Lung (tissue), 12 donors: ENCODE measurements around the gene CDK14. TPM values are rescaled to one million over a fixed set of nuclear protein-coding genes. Genes with fewer than 3 reads are reported as not detected.

Source experiments
- ATAC-seq: fragments of 200-7000 bp; cut with Tn5 transposase; one replicate; pipeline ENCODE4 v1.9.1; 2020; ENCODE audit warnings: moderate number of reproducible peaks; ENCODE audit not compliant: insufficient read depth, low FRiP score
- DNase-seq, 3 donors: peaks; one replicate each; pipeline ENCODE4 v3.0.0-alpha.2; 2013 to 2017
- H3K27ac ChIP-seq, 2 donors: one replicate each; pipeline ENCODE4 v1.5.1; 2013; ENCODE audit warnings: mild to moderate bottlenecking in 2 of 2, moderate library complexity in 2 of 2, control low read depth in 1 of 2, inconsistent platforms in 1 of 2, low read depth in 1 of 2, low read length in 1 of 2
- H3K27me3 ChIP-seq, 3 donors: one replicate each; pipeline ENCODE4 v1.5.1; 2013; ENCODE audit warnings: low read length in 2 of 3; ENCODE audit not compliant: control insufficient read depth in 3 of 3, insufficient read depth in 3 of 3
- H3K36me3 ChIP-seq, 4 donors: one replicate each; pipeline ENCODE4 v1.5.1; 2013; ENCODE audit warnings: low read length in 4 of 4, mild to moderate bottlenecking in 1 of 4, moderate library complexity in 1 of 4; ENCODE audit not compliant: control insufficient read depth in 4 of 4, insufficient read depth in 4 of 4
- H3K4me1 ChIP-seq, 5 donors: one replicate each; pipeline ENCODE4 v1.5.1; 2013; ENCODE audit warnings: low read length in 5 of 5, mild to moderate bottlenecking in 2 of 5, moderate library complexity in 1 of 5; ENCODE audit not compliant: control insufficient read depth in 5 of 5, insufficient read depth in 5 of 5
- H3K4me3 ChIP-seq: one replicate; pipeline ENCODE4 v1.5.1; 2013; ENCODE audit warnings: mild to moderate bottlenecking, control low read depth, moderate library complexity
- H3K9ac ChIP-seq, 2 donors: one replicate each; pipeline ENCODE4 v1.5.1; 2013; ENCODE audit warnings: low read length in 2 of 2, control low read depth in 1 of 2; ENCODE audit not compliant: insufficient read depth in 1 of 2
- H3K9me3 ChIP-seq, 4 donors: one replicate each; pipeline ENCODE4 v1.5.1; 2013; ENCODE audit warnings: low read length in 3 of 4, mild to moderate bottlenecking in 1 of 4, moderate library complexity in 1 of 4; ENCODE audit not compliant: control insufficient read depth in 4 of 4, insufficient read depth in 3 of 4
- WGBS, 2 donors: extraction: QIAGEN DNeasy Blood & Tissue Kit; methylation state at CpG; one replicate each; pipeline ENCODE4 v1.1.7; 2013; 5-methylcytosine and 5-hydroxymethylcytosine counted together
- polyA plus RNA-seq, 2 donors: library from polyadenylated mRNA; stranded (reverse); fragments of 200-250 nt; gene quantifications; one replicate each; pipeline ENCODE4 v1.2.1, GENCODE V29; 2013
- total RNA-seq, 2 donors: library from RNA; depleted of rRNA in 1 of 2; stranded (reverse); fragments of >200 nt in 1 of 2; gene quantifications; one replicate each; pipeline ENCODE4 v1.2.1, GENCODE V29; 2014 to 2021
- TF ChIP-seq, protein P1 (sequence below): IDR thresholded peaks from 2 replicates; pipeline ENCODE4 v1.5.1; 2012; ENCODE audit warnings: mild to moderate bottlenecking; ENCODE audit errors: control extremely low read depth, extremely low read depth
- donor health status: control.
- donor health status: control.
- donor health status: Bipolar disorder and iron deficiency.
- donor health status: healthy.
- donor health status: DM: yes; HTN: yes; CAD: no.

CDK14 gene
- total and polyA plus RNA-seq, 4 donors: 4.3 to 117 (median 18.9) TPM

DNA sequence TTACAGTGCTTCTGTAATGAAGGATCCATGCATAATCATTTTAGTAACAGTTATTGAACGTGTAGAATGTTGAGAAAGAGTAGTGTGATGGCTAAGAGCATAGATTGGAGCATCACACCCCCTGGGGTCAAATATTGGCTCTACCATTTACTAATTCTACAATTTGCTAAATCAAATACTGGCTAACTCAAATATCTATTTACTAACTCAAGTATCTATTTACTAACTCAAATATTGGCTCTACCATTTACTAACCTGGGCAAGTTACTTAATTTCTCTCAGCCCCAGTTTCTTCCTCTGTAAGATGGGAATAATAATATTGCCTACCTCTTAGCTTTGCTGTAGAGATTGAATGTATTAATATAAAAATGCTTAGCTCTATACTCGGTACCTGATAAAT is 64.0 kb downstream of the CDK14 start:
- Histone ChIP-seq H3K4me3 (no peak overlapping the region), H3K27ac (peak overlapping the region in 1 of 2 donors; percentile 45), H3K36me3 (no peaks in the 10 kb centered on the region), H3K4me1 (peaks cover 0 to 26% (median 0%) of the 10 kb centered on the region in 5 donors), H3K27me3 (no peaks in the 10 kb centered on the region), H3K9ac (no peak overlapping the region), H3K9me3 (no peaks in the 10 kb centered on the region)
- DNase-seq (no peak), ATAC-seq (no peak)
- TF ChIP-seq, protein P1, sequence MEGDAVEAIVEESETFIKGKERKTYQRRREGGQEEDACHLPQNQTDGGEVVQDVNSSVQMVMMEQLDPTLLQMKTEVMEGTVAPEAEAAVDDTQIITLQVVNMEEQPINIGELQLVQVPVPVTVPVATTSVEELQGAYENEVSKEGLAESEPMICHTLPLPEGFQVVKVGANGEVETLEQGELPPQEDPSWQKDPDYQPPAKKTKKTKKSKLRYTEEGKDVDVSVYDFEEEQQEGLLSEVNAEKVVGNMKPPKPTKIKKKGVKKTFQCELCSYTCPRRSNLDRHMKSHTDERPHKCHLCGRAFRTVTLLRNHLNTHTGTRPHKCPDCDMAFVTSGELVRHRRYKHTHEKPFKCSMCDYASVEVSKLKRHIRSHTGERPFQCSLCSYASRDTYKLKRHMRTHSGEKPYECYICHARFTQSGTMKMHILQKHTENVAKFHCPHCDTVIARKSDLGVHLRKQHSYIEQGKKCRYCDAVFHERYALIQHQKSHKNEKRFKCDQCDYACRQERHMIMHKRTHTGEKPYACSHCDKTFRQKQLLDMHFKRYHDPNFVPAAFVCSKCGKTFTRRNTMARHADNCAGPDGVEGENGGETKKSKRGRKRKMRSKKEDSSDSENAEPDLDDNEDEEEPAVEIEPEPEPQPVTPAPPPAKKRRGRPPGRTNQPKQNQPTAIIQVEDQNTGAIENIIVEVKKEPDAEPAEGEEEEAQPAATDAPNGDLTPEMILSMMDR: no peak
- WGBS, 2 donors: 92 to 94% methylated on average over 2 of the region's 2 CpGs

DNA sequence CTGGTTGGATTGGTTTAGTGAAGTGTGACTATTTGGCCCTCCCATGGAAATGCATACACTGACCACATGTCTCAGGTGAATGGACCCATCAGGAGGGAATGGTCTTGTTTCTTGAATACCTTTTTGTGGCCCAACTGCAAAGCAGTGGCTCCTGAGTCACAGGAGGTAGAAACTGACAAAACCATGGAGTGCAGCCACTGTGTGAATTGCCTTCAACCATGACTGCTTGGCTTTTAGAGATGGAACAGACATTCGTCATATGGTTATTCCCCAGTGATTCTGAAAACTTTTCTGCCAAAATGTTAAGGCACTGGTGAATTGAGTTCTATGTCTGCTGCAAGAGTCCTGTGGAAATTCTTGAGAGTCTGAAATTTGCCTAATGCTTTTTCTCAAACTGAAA is 64.7 kb downstream of the CDK14 start:
- no peak overlapping the region for H3K4me3 ChIP-seq
- no peak overlapping the region for H3K9ac ChIP-seq
- WGBS, 2 donors: 83 to 86% methylated on average over 1 of the region's 1 CpG
- no peaks in the 10 kb centered on the region for H3K27me3 ChIP-seq
- H3K27ac ChIP-seq: peak overlapping the region in 1 of 2 donors; percentile 91
- H3K36me3 ChIP-seq: no peaks in the 10 kb centered on the region
- no peaks in the 10 kb centered on the region for H3K9me3 ChIP-seq
- peaks cover 0 to 24% (median 6%) of the 10 kb centered on the region in 5 donors for H3K4me1 ChIP-seq
- ATAC-seq (no peak), DNase-seq (no peak)
- TF ChIP-seq, protein P1: no peak

DNA sequence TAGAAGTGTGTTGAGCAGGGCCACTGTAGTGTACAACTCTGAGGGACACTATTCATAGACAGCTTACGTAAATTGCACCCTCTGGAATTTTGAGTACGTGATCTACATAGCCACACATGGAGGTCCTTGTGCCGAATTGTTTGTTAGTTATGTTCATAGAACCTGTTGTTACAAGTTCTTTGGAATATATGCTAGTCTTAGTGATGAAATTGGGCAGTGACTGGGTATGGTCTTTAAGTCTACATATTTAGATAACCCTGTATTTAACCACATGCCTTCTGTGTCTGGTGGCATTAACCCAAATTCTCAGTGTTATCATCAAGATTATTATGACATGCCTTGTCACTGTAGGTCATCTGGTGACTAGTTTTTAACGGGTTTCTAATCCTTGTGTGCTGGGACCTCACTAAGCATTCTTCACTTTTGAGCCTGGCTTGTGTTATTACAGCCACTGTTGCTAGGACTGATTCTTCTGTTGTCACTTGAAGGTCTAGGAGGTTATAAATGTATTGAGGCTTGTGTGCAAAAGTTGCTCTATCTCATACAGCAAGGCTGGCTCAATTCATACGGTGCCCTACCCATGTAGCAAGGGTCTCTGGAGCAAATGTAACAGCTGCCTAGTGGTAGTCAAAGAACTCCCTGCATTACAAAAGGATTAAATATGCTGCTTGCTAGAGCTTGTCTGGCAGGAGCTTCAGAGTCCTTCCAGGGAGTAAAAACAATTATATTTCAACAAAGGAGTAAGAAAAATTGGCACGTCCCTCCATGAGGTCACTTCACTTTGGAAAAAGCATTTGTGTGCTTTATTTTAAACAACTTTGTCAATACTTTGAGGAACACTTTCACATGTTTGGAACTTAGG is 65.4 kb downstream of the CDK14 start:
- Histone ChIP-seq H3K9me3 (no peaks in the 10 kb centered on the region), H3K36me3 (no peaks in the 10 kb centered on the region), H3K27me3 (no peaks in the 10 kb centered on the region), H3K4me3 (no peak overlapping the region), H3K9ac (no peak overlapping the region), H3K27ac (peak overlapping the region in 1 of 2 donors; percentile 91), H3K4me1 (peaks cover 0 to 28% (median 12%) of the 10 kb centered on the region in 5 donors)
- ATAC-seq (no peak), DNase-seq (peak in 2 of 3 donors; percentile 30 to 50)
- 65 to 79% methylated on average over 6 of the region's 6 CpGs for WGBS, 2 donors
- TF ChIP-seq, protein P1: no peak
